HepG2 (cell line): ENCODE results near the gene CAPN8. TPM values are rescaled to one million over a fixed set of nuclear protein-coding genes. Genes with fewer than 3 reads are reported as not detected.

ENCODE experiments used
- ATAC-seq: fragments of 200-7000 bp; cut with Tn5 transposase; 3 replicates; pipeline ENCODE4 v1.9.1; 2020; ENCODE audit warnings: mild to moderate bottlenecking, moderate library complexity
- BruUV-seq: library from RNA; stranded (reverse); fragments of 400-500 nt; replicated peaks from 2 replicates; lab custom pipeline; 2021; lab: Mats Ljungman, UMichigan
- CTCF ChIA-PET: fragments of 300-600 bp; formaldehyde crosslinking; extraction: SDS; loops from one replicate; lab custom pipeline; 2021; ENCODE audit warnings: low total read pairs, inconsistent platforms, low intra/inter-chr PET ratio; lab: Yijun Ruan, JAX
- POLR2A ChIA-PET: fragments of 350-600 bp; sonication (Branson Sonifier 250); formaldehyde crosslinking; loops from one replicate; lab custom pipeline; 2020; ENCODE audit warnings: antibody characterized with exemption, inconsistent platforms; lab: Yijun Ruan, JAX
- DNase-seq: peaks from one replicate; pipeline ENCODE4 v3.0.0-alpha.2; 2015; ENCODE audit warnings: low spot score
- FAIRE-seq: peaks from 3 replicates; lab custom pipeline; 2011; peaks lifted over from hg19 to GRCh38; lab: Jason Lieb, UNC
- H2AFZ ChIP-seq: one replicate; pipeline ENCODE4 v1.6.1; 2011; ENCODE audit warnings: low read length, inconsistent platforms
- H3K27ac ChIP-seq: fragments of 300-600 bp; 3 replicates; pipeline ENCODE4 v1.8.0; 2011; ENCODE audit warnings: mixed run types, mild to moderate bottlenecking, mixed read lengths, low read length, inconsistent platforms; ENCODE audit not compliant: insufficient read depth; ENCODE audit errors: extremely low read length
- H3K27me3 ChIP-seq, 2 experiments: fragments of 200-600 bp in 1 of 2; 2 replicates in 1 of 2; 3 replicates in 1 of 2; pipeline versions ENCODE4 v1.6.0 to v1.8.0; 2011; ENCODE audit warnings: low read length in 2 of 2, mild to moderate bottlenecking in 2 of 2, moderate library complexity in 2 of 2, inconsistent platforms in 1 of 2; ENCODE audit not compliant: insufficient read depth in 2 of 2, control insufficient read depth in 1 of 2
- H3K36me3 ChIP-seq, 2 experiments: fragments of 200-600 bp in 1 of 2; replicated peaks in 1 of 2; 2 replicates in 1 of 2; 3 replicates in 1 of 2; pipeline versions ENCODE4 v1.5.1 to v1.8.0; 2011; ENCODE audit warnings: low read length in 2 of 2, inconsistent platforms in 1 of 2; ENCODE audit not compliant: insufficient read depth in 2 of 2, control insufficient read depth in 1 of 2
- H3K4me1 ChIP-seq: 2 replicates; pipeline ENCODE4 v1.5.1; 2012; ENCODE audit warnings: low read length, inconsistent platforms; ENCODE audit not compliant: insufficient read depth
- H3K4me2 ChIP-seq: 2 replicates; pipeline ENCODE4 v1.6.0; 2011; ENCODE audit warnings: low read depth, low read length, inconsistent platforms
- H3K4me3 ChIP-seq, 3 experiments: fragments of 200-600 bp in 1 of 3; sonication (generic), shearing (Covaris generic) in 1 of 3; replicated peaks in 1 of 3; 2 replicates each; pipeline ENCODE4 v1.5.1; 2011 to 2016; ENCODE audit warnings: low read length in 3 of 3, inconsistent platforms in 2 of 3, low read depth in 2 of 3, mild to moderate bottlenecking in 2 of 3, control low read depth in 1 of 3, mixed read lengths in 1 of 3; ENCODE audit not compliant: insufficient read depth in 1 of 3
- H3K79me2 ChIP-seq: one replicate; pipeline ENCODE4 v1.6.1; 2011; ENCODE audit warnings: low read length, inconsistent platforms; ENCODE audit not compliant: insufficient read depth
- H3K9ac ChIP-seq: 2 replicates; pipeline ENCODE4 v1.6.0; 2011; ENCODE audit warnings: mild to moderate bottlenecking, low read depth, low read length, inconsistent platforms; ENCODE audit not compliant: insufficient read depth
- H3K9me3 ChIP-seq: 2 replicates; pipeline ENCODE4 v1.5.1; 2012; ENCODE audit warnings: mild to moderate bottlenecking, low read length
- H4K20me1 ChIP-seq: 2 replicates; pipeline ENCODE4 v1.6.0; 2011; ENCODE audit warnings: inconsistent platforms, mild to moderate bottlenecking, low read length, moderate library complexity; ENCODE audit not compliant: insufficient read depth
- MAFK ChIP-seq, 2 experiments: IDR thresholded peaks in 1 of 2; conservative IDR thresholded peaks in 1 of 2; 2 replicates each; pipeline ENCODE4 v1.6.1; 2011; ENCODE audit warnings: improper control_type of control experiment in 2 of 2, low read length in 2 of 2
- ZNF646 ChIP-seq: sonication (generic); formaldehyde crosslinking; IDR thresholded peaks from 2 replicates; pipeline ENCODE4 v1.9.0; 2021; ENCODE audit warnings: mild to moderate bottlenecking, missing genetic modification reagents
- WGBS: methylation state at CpG from one replicate; pipeline ENCODE4 v1.1.6; 2017; ENCODE audit warnings: low lambda C conversion rate; 5-methylcytosine and 5-hydroxymethylcytosine counted together
- in situ Hi-C: cut with HindIII; loops from 2 replicates; pipeline ENCODE4 v1.10.0; 2017; ENCODE audit warnings: low pct_unique_long_range_greater_than_20kb; ENCODE audit not compliant: extremely low pct_ligation_motif_present
- intact Hi-C: fragments of 100-400 bp; cut with micrococcal nuclease; formaldehyde crosslinking; loops from one replicate; pipeline ENCODE4 v1.10.0; 2022; ENCODE audit not compliant: unreplicated experiment
- polyA plus RNA-seq, 8 experiments: library from polyadenylated mRNA; depleted of rRNA in 3 of 8; stranded (reverse) in 7 of 8; unstranded in 1 of 8; fragments of >200 nt; fragmentation: Illumina TruSeq in 4 of 8; extraction: Trizol in 4 of 8; gene quantifications; 2 replicates each; pipeline versions ENCODE4 v1.2.1 to v1.2.3, GENCODE V29; 2011 to 2016; ENCODE audit warnings: low read depth in 4 of 8, missing spikeins in 1 of 8, mixed read lengths in 1 of 8; ENCODE audit not compliant: insufficient read depth in 1 of 8
- total RNA-seq, 5 experiments: library from RNA; depleted of rRNA; stranded (reverse); fragments of >200 nt; fragmentation: Illumina TruSeq; extraction: Trizol; gene quantifications; 2 replicates each; pipeline ENCODE4 v1.2.3, GENCODE V29; 2016; ENCODE audit warnings: low read depth in 1 of 5

Gene CAPN8
- total and polyA plus RNA-seq, 2 of the 13 experiments (the other 11 are each of a cell fraction or from before 2014, with no cell fraction given), result 0.20 to 0.25 TPM

- CTCF ChIA-PET, result no interaction called here
- H3K27me3 ChIP-seq, result peaks cover 0 to 8% of the 10 kb centered on the region in 2 experiments; a peak in 1 of 5 replicates
- 0% methylated on average over 1 of the region's 1 CpG for WGBS
- H3K27ac ChIP-seq, result no peak overlapping the region
- H3K9me3 ChIP-seq, result no peaks in the 10 kb centered on the region
- no TSS peak for BruUV-seq
- POLR2A ChIA-PET, result no interaction called here
- H3K79me2 ChIP-seq, result no peaks in the 10 kb centered on the region
- H3K36me3 ChIP-seq, result no peaks in the 10 kb centered on the region
- no peak for DNase-seq
- no peaks in the 10 kb centered on the region for H4K20me1 ChIP-seq
- peaks cover 15% of the 10 kb centered on the region for H3K4me1 ChIP-seq
- H3K4me3 ChIP-seq, result no peak overlapping the region
- H3K4me2 ChIP-seq, result no peak overlapping the region
- no peak for ATAC-seq
- H3K9ac ChIP-seq, result no peak overlapping the region
- no peak for FAIRE-seq
- intact Hi-C loops, result no loop called here
- in situ Hi-C loops, result no loop called here
- TF ChIP-seq MAFK (conservative IDR thresholded peaks at IDR 0.05 in 1 of 2, IDR thresholded peaks at IDR 0.05 in 1 of 2; ENCODE audit: low read length in 2 of 2), result 0 out of 4 replicates have a peak, but pooled peaks have one; percentile 9 to 22
- no peak for TF ChIP-seq ZNF646
- no peak overlapping the region for H2AFZ ChIP-seq
Measured at GRCh38 chr1:223657978-223658377, 7.5 kb downstream of the CAPN8 start.
